ENCODE results near the gene TMEM108. TPM values are rescaled to one million over a fixed set of nuclear protein-coding genes. Genes with fewer than 3 reads are reported as not detected.
A peak's percentile ranks its signal among the peaks of the same experiment; 100 is the strongest.

Gene TMEM108
- total RNA-seq, 1 donor from 2014 or later = 2.4 TPM

DNA sequence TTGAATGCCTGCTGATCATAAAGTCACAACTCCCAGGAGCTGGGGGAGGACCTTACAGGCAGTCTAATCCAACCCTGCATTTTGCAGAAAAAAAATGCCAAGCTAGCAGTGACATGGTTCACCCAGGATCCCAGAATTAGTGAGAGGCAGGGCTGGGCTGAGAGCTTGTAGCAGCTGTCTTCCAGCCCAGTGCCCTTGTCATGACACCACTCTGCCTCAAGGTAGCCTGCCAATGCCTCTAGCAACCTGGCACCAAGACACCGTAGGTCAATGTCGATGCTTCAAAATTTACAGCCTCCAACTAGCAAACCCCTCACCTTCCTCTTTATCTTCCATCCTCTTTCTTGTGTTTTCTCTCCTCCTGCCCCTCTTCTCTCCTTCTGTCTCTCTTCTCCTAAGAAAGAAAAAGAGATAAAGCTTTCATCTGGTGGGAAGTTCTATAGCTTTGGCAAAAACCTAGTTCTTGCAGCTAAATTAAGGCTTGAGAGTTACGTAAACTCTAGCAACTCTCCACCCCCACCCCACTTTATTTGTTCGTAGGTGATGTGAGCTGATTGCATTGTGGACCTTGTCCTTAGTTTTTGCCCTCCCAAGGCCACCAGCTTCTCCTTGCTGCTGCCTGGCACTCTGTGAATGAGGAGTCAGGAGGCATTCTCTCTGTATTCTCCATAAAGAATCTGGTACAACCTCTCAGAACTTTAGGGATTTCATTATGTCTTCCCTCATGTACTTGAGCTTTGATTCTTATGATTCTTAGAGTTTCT lies 343.3 kb downstream of the TMEM108 start:
- H3K4me1 ChIP-seq = peaks cover 10% of the 10 kb centered on the region
- no peak for DNase-seq
- intact Hi-C loops (cut with micrococcal nuclease) = loop anchor here (5.0 kb wide), 1 partner anchor 339 kb away; no protein-coding TSS in a partner anchor

DNA sequence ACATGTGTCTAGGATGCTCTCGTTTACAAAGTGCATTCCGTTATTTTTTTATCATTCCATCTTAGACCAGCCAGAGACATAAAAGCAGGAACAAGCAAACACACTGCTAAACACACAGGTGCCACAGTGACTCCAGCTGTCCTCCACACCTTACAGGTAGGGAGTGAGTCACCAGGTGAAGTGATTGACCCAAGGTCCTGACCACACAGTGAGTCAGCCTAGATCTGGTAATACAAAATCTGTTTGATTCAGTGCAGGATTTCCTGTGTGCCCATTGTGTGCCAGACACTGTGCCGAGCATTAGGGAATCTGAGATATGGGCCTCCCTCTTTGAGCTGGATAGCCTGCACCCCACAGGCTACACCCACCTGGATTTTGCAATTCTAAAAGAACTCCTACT lies 345.0 kb downstream of the TMEM108 start:
- Histone ChIP-seq H3K27me3 (ENCODE audit: low read depth) (peaks cover 25% of the 10 kb centered on the region), H3K9me3 (replicated peaks) (no peaks in the 10 kb centered on the region), H3K36me3 (no peaks in the 10 kb centered on the region), H3K4me1 (peaks cover 5% of the 10 kb centered on the region), H3K4me3 (no peak overlapping the region), H3K27ac (replicated peaks) (no peak overlapping the region)
- DNase-seq = no peak
- intact Hi-C loops (cut with micrococcal nuclease) = loop anchor here (5.0 kb wide), 1 partner anchor 341 kb away; no protein-coding TSS in a partner anchor
- TF ChIP-seq, protein P1, sequence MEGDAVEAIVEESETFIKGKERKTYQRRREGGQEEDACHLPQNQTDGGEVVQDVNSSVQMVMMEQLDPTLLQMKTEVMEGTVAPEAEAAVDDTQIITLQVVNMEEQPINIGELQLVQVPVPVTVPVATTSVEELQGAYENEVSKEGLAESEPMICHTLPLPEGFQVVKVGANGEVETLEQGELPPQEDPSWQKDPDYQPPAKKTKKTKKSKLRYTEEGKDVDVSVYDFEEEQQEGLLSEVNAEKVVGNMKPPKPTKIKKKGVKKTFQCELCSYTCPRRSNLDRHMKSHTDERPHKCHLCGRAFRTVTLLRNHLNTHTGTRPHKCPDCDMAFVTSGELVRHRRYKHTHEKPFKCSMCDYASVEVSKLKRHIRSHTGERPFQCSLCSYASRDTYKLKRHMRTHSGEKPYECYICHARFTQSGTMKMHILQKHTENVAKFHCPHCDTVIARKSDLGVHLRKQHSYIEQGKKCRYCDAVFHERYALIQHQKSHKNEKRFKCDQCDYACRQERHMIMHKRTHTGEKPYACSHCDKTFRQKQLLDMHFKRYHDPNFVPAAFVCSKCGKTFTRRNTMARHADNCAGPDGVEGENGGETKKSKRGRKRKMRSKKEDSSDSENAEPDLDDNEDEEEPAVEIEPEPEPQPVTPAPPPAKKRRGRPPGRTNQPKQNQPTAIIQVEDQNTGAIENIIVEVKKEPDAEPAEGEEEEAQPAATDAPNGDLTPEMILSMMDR (IDR thresholded peaks at IDR 0.05; ENCODE audit: borderline replicate concordance) = no peak

More for the DNA sequence above, 343.3 kb downstream of the TMEM108 start:
- Histone ChIP-seq H3K36me3 (no peaks in the 10 kb centered on the region), H3K27me3 (ENCODE audit: low read depth) (peaks cover 25% of the 10 kb centered on the region), H3K9me3 (replicated peaks) (no peaks in the 10 kb centered on the region), H3K27ac (replicated peaks) (no peak overlapping the region), H3K4me3 (no peak overlapping the region)
- TF ChIP-seq, protein P1 (IDR thresholded peaks at IDR 0.05; ENCODE audit: borderline replicate concordance) = no peak

DNA sequence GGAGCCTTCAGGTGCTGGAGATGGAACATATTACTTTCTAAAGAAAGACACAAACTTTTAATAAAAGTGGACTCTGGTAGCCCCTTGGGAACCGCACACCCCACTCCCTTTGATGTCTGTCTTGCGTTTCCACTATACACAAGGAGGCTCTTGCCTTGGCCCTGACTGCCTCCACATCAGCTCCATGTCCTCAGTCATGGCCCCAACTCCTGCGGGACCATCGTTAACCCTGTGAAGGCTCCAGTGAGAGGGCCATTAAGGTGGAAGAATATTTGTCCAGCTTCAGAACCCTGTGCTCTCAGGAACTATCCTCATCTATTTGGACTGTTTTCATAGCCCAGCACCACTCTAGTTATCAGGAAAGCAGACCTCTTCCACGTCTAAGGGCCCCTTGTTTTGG lies 345.6 kb downstream of the TMEM108 start:
- TF ChIP-seq, protein P1 (IDR thresholded peaks at IDR 0.05; ENCODE audit: borderline replicate concordance) = no peak
- H3K36me3 ChIP-seq = no peaks in the 10 kb centered on the region
- no peak overlapping the region for H3K27ac ChIP-seq (replicated peaks)
- no peak for DNase-seq
- no peaks in the 10 kb centered on the region for H3K9me3 ChIP-seq (replicated peaks)
- peaks cover 5% of the 10 kb centered on the region for H3K4me1 ChIP-seq
- H3K27me3 ChIP-seq (ENCODE audit: low read depth) = peaks cover 25% of the 10 kb centered on the region
- intact Hi-C loops (cut with micrococcal nuclease) = loop anchor here (5.0 kb wide), 1 partner anchor 341 kb away; no protein-coding TSS in a partner anchor
- no peak overlapping the region for H3K4me3 ChIP-seq

DNA sequence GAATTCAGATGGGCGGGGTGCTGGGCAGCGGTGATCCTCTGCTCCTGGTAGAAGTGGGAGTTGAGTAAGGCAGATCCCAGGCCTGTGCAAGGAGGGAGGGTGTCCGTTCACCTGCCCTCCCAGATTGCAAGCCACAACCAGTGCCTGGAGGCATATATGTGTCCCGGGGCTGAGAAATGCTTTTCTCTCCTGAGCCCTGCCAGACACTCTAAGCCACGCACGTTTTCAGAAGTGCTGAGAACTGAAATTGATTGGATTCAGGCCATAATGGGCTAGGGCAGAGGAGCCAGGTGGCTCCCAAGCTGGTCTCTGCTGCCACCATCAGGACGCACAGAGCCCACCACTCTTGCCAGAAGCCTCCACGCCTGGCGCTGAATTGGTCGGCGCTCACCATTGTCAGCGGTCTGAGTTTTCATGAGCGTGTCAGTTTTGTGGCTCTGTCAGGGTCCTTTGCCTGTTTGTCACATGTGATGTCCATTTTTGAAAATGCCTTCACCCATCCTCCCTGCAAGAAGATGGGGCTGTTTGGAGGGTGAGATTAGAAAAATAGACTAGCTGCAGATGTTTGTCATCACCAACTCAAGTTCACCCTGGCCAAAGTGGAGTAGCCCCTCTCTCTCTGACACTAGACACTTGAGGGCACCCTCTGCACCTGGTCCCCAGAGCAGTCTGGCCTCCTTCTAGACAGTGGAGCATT lies 346.3 kb downstream of the TMEM108 start:
- intact Hi-C loops (cut with micrococcal nuclease) = loop anchor here (5.0 kb wide), 1 partner anchor 342 kb away; no protein-coding TSS in a partner anchor

GRCh38 chr3:133386876-133387275 lies 348.7 kb downstream of the TMEM108 start:
- peaks cover 5% of the 10 kb centered on the region for H3K4me1 ChIP-seq
- H3K9me3 ChIP-seq (replicated peaks) = no peaks in the 10 kb centered on the region
- peaks cover 13% of the 10 kb centered on the region for H3K27me3 ChIP-seq (ENCODE audit: low read depth)
- DNase-seq = no peak
- H3K27ac ChIP-seq (replicated peaks) = no peak overlapping the region
- TF ChIP-seq, protein P1 (IDR thresholded peaks at IDR 0.05; ENCODE audit: borderline replicate concordance) = no peak
- no peaks in the 10 kb centered on the region for H3K36me3 ChIP-seq
- intact Hi-C loops (cut with micrococcal nuclease) = no loop called here
- no peak overlapping the region for H3K4me3 ChIP-seq

More for the DNA sequence above, 346.3 kb downstream of the TMEM108 start:
- TF ChIP-seq, protein P1 (IDR thresholded peaks at IDR 0.05; ENCODE audit: borderline replicate concordance) = peak; percentile 87
- Histone ChIP-seq H3K27me3 (ENCODE audit: low read depth) (peaks cover 25% of the 10 kb centered on the region), H3K36me3 (no peaks in the 10 kb centered on the region), H3K4me3 (no peak overlapping the region), H3K4me1 (peaks cover 5% of the 10 kb centered on the region), H3K9me3 (replicated peaks) (no peaks in the 10 kb centered on the region), H3K27ac (replicated peaks) (no peak overlapping the region)
- DNase-seq = peak; percentile 38

All from left ventricle myocardium inferior (tissue), 1 donor.